Measurements from ENCODE around the gene SLX9. TPM values are rescaled to one million over a fixed set of nuclear protein-coding genes. Genes with fewer than 3 reads are reported as not detected.

Gene SLX9
- polyA plus RNA-seq, 1 donor from 2014 or later: 15.4 TPM

GRCh38 chr21:45015469-45015860 lies 75.6 kb downstream of the SLX9 start:
- no peak overlapping the region for H2AFZ ChIP-seq (ENCODE audit: low read depth, low read length)
- no peak overlapping the region for H3K4me3 ChIP-seq (ENCODE audit: low read length)
- no peaks in the 10 kb centered on the region for H3F3A ChIP-seq (ENCODE audit: insufficient read depth, low read length, poor library complexity, severe bottlenecking)
- no peaks in the 10 kb centered on the region for H3K79me2 ChIP-seq (replicated peaks; ENCODE audit: insufficient read depth, low read length)
- H4K20me1 ChIP-seq (ENCODE audit: insufficient read depth): no peaks in the 10 kb centered on the region
- TF ChIP-seq SMC3 (conservative IDR thresholded peaks at IDR 0.05; ENCODE audit: poor library complexity): no peak
- H3K9me2 ChIP-seq (ENCODE audit: insufficient read depth, low read length): no peaks in the 10 kb centered on the region
- no peak overlapping the region for H3K27ac ChIP-seq (ENCODE audit: low read length)
- no peaks in the 10 kb centered on the region for H3K9me3 ChIP-seq (ENCODE audit: low read length)
- no peak overlapping the region for H3K4me2 ChIP-seq (ENCODE audit: low read length)
- peaks cover 13% of the 10 kb centered on the region for H3K27me3 ChIP-seq (ENCODE audit: insufficient read depth, low read depth, low read length)
- no peak overlapping the region for H3K9ac ChIP-seq (ENCODE audit: low read length)
- no peaks in the 10 kb centered on the region for H3K36me3 ChIP-seq (ENCODE audit: insufficient read depth, low read length)

- Histone ChIP-seq H3K27me3 (ENCODE audit: insufficient read depth, low read depth, low read length) (peaks cover 13% of the 10 kb centered on the region), H3K36me3 (ENCODE audit: insufficient read depth, low read length) (no peaks in the 10 kb centered on the region)
These were observed 76.2 kb downstream of the SLX9 start for GRCh38 chr21:45016031-45016405.

DNA sequence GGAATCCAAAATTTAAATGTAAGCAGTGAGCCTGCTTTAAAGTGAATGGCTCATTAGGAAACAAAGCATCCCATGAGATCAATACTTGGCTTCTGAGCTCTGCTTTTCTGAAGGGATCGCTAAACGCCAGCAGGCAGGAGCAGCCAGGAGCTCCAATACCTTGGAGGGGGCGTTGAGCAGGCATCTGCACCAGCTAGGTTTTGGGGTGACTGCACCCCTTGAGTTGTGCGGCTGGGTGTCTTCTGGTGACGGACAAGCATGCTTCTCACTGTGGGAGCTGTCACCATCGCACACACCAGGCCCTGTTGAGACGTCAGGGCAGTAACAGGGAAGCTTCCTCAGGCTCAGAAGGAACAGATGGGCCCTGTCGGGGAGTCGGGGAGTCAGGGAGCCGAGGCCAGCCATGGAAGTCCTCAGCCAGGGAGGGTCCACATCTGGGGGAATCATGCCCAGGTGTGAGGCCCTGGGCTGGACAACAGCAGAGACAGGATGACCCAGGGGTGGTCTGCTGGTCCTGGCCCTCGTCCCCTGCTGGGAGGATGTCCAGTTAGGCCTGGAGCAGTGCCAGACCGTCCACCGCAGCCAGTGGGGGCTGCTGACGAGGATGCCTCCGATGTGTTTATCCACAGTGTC lies 76.7 kb downstream of the SLX9 start:
- no peaks in the 10 kb centered on the region for H3K79me2 ChIP-seq (replicated peaks; ENCODE audit: insufficient read depth, low read length)
- H3K9ac ChIP-seq (ENCODE audit: low read length): no peak overlapping the region
- no peaks in the 10 kb centered on the region for H3K9me3 ChIP-seq (ENCODE audit: low read length)
- no peak overlapping the region for H3K4me2 ChIP-seq (ENCODE audit: low read length)
- no peaks in the 10 kb centered on the region for H3K36me3 ChIP-seq (ENCODE audit: insufficient read depth, low read length)
- no peak overlapping the region for H3K27ac ChIP-seq (ENCODE audit: low read length)
- H3K9me2 ChIP-seq (ENCODE audit: insufficient read depth, low read length): no peaks in the 10 kb centered on the region
- no peak overlapping the region for H2AFZ ChIP-seq (ENCODE audit: low read depth, low read length)
- no peak overlapping the region for H3K4me3 ChIP-seq (ENCODE audit: low read length)
- peaks cover 13% of the 10 kb centered on the region for H3K27me3 ChIP-seq (ENCODE audit: insufficient read depth, low read depth, low read length)
- H4K20me1 ChIP-seq (ENCODE audit: insufficient read depth): no peaks in the 10 kb centered on the region
- H3F3A ChIP-seq (ENCODE audit: insufficient read depth, low read length, poor library complexity, severe bottlenecking): no peaks in the 10 kb centered on the region
- TF ChIP-seq EP300 (conservative IDR thresholded peaks at IDR 0.05; ENCODE audit: poor library complexity, severe bottlenecking) (no peak), REST (IDR thresholded peaks at IDR 0.05; ENCODE audit: borderline replicate concordance) (no peak), POLR2AphosphoS5 (IDR thresholded peaks at IDR 0.05) (no peak), MXI1 (conservative IDR thresholded peaks at IDR 0.05; ENCODE audit: poor library complexity, severe bottlenecking) (no peak), EZH2 (IDR thresholded peaks at IDR 0.05; ENCODE audit: borderline replicate concordance, insufficient read depth, low read length, poor library complexity, severe bottlenecking) (no peak), TAF1 (IDR thresholded peaks at IDR 0.05; ENCODE audit: low read depth) (no peak)
- TF ChIP-seq, protein P1, sequence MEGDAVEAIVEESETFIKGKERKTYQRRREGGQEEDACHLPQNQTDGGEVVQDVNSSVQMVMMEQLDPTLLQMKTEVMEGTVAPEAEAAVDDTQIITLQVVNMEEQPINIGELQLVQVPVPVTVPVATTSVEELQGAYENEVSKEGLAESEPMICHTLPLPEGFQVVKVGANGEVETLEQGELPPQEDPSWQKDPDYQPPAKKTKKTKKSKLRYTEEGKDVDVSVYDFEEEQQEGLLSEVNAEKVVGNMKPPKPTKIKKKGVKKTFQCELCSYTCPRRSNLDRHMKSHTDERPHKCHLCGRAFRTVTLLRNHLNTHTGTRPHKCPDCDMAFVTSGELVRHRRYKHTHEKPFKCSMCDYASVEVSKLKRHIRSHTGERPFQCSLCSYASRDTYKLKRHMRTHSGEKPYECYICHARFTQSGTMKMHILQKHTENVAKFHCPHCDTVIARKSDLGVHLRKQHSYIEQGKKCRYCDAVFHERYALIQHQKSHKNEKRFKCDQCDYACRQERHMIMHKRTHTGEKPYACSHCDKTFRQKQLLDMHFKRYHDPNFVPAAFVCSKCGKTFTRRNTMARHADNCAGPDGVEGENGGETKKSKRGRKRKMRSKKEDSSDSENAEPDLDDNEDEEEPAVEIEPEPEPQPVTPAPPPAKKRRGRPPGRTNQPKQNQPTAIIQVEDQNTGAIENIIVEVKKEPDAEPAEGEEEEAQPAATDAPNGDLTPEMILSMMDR (IDR thresholded peaks at IDR 0.05; ENCODE audit: poor library complexity, severe bottlenecking): no peak

More at GRCh38 chr21:45016031-45016405, 76.2 kb downstream of the SLX9 start:
- TF ChIP-seq TAF1 (IDR thresholded peaks at IDR 0.05; ENCODE audit: low read depth): no peak
- no peak for TF ChIP-seq MXI1 (conservative IDR thresholded peaks at IDR 0.05; ENCODE audit: poor library complexity, severe bottlenecking)
- no peak for TF ChIP-seq RAD21 (conservative IDR thresholded peaks at IDR 0.05)
- TF ChIP-seq POLR2AphosphoS5 (IDR thresholded peaks at IDR 0.05): no peak
- no peak for TF ChIP-seq SMC3 (conservative IDR thresholded peaks at IDR 0.05; ENCODE audit: poor library complexity)
- no peak for TF ChIP-seq EP300 (conservative IDR thresholded peaks at IDR 0.05; ENCODE audit: poor library complexity, severe bottlenecking)
- TF ChIP-seq REST (IDR thresholded peaks at IDR 0.05; ENCODE audit: borderline replicate concordance): no peak
- Histone ChIP-seq H4K20me1 (ENCODE audit: insufficient read depth) (no peaks in the 10 kb centered on the region), H2AFZ (ENCODE audit: low read depth, low read length) (no peak overlapping the region), H3K4me3 (ENCODE audit: low read length) (no peak overlapping the region), H3K9me3 (ENCODE audit: low read length) (no peaks in the 10 kb centered on the region), H3K79me2 (replicated peaks; ENCODE audit: insufficient read depth, low read length) (no peaks in the 10 kb centered on the region), H3K27ac (ENCODE audit: low read length) (no peak overlapping the region), H3K4me2 (ENCODE audit: low read length) (no peak overlapping the region), H3K9me2 (ENCODE audit: insufficient read depth, low read length) (no peaks in the 10 kb centered on the region), H3F3A (ENCODE audit: insufficient read depth, low read length, poor library complexity, severe bottlenecking) (no peaks in the 10 kb centered on the region), H3K9ac (ENCODE audit: low read length) (no peak overlapping the region)
